ENCODE results near the gene RANBP10. TPM values are rescaled to one million over a fixed set of nuclear protein-coding genes. Genes with fewer than 3 reads are reported as not detected.

RANBP10 gene
- total and polyA plus RNA-seq, 2 of the 8 experiments (the other 6 are each of a cell fraction or from before 2014, with no cell fraction given), result 14.2 to 16.8 TPM

DNA sequence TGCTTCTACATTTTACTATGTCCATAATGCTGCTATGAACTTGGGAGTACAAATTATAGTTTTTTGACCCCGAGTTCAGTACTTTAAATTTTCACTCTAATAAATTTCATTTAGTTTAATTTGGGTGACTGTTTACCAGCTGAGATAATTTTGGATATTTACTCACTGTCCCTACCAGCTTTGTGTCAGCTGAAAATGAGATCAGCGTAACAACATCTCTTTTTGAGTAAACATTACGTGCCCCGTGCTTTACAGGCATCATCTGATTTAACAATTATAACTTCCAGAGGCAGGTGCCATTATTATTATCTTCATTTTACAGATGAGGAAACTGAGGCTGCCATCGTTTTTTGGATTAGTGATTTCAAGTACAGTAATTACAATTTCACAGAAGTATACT lies 102.2 kb downstream of the RANBP10 start (continued):
- TF ChIP-seq, protein P1, sequence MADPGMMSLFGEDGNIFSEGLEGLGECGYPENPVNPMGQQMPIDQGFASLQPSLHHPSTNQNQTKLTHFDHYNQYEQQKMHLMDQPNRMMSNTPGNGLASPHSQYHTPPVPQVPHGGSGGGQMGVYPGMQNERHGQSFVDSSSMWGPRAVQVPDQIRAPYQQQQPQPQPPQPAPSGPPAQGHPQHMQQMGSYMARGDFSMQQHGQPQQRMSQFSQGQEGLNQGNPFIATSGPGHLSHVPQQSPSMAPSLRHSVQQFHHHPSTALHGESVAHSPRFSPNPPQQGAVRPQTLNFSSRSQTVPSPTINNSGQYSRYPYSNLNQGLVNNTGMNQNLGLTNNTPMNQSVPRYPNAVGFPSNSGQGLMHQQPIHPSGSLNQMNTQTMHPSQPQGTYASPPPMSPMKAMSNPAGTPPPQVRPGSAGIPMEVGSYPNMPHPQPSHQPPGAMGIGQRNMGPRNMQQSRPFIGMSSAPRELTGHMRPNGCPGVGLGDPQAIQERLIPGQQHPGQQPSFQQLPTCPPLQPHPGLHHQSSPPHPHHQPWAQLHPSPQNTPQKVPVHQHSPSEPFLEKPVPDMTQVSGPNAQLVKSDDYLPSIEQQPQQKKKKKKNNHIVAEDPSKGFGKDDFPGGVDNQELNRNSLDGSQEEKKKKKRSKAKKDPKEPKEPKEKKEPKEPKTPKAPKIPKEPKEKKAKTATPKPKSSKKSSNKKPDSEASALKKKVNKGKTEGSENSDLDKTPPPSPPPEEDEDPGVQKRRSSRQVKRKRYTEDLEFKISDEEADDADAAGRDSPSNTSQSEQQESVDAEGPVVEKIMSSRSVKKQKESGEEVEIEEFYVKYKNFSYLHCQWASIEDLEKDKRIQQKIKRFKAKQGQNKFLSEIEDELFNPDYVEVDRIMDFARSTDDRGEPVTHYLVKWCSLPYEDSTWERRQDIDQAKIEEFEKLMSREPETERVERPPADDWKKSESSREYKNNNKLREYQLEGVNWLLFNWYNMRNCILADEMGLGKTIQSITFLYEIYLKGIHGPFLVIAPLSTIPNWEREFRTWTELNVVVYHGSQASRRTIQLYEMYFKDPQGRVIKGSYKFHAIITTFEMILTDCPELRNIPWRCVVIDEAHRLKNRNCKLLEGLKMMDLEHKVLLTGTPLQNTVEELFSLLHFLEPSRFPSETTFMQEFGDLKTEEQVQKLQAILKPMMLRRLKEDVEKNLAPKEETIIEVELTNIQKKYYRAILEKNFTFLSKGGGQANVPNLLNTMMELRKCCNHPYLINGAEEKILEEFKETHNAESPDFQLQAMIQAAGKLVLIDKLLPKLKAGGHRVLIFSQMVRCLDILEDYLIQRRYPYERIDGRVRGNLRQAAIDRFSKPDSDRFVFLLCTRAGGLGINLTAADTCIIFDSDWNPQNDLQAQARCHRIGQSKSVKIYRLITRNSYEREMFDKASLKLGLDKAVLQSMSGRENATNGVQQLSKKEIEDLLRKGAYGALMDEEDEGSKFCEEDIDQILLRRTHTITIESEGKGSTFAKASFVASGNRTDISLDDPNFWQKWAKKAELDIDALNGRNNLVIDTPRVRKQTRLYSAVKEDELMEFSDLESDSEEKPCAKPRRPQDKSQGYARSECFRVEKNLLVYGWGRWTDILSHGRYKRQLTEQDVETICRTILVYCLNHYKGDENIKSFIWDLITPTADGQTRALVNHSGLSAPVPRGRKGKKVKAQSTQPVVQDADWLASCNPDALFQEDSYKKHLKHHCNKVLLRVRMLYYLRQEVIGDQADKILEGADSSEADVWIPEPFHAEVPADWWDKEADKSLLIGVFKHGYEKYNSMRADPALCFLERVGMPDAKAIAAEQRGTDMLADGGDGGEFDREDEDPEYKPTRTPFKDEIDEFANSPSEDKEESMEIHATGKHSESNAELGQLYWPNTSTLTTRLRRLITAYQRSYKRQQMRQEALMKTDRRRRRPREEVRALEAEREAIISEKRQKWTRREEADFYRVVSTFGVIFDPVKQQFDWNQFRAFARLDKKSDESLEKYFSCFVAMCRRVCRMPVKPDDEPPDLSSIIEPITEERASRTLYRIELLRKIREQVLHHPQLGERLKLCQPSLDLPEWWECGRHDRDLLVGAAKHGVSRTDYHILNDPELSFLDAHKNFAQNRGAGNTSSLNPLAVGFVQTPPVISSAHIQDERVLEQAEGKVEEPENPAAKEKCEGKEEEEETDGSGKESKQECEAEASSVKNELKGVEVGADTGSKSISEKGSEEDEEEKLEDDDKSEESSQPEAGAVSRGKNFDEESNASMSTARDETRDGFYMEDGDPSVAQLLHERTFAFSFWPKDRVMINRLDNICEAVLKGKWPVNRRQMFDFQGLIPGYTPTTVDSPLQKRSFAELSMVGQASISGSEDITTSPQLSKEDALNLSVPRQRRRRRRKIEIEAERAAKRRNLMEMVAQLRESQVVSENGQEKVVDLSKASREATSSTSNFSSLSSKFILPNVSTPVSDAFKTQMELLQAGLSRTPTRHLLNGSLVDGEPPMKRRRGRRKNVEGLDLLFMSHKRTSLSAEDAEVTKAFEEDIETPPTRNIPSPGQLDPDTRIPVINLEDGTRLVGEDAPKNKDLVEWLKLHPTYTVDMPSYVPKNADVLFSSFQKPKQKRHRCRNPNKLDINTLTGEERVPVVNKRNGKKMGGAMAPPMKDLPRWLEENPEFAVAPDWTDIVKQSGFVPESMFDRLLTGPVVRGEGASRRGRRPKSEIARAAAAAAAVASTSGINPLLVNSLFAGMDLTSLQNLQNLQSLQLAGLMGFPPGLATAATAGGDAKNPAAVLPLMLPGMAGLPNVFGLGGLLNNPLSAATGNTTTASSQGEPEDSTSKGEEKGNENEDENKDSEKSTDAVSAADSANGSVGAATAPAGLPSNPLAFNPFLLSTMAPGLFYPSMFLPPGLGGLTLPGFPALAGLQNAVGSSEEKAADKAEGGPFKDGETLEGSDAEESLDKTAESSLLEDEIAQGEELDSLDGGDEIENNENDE (IDR thresholded peaks at IDR 0.05; ENCODE audit: insufficient replicate concordance, low read length), result no peak
